ENCODE measurements around the gene STK4. TPM values are rescaled to one million over a fixed set of nuclear protein-coding genes. Genes with fewer than 3 reads are reported as not detected.

STK4 gene
- total RNA-seq, 1 donor from 2014 or later: 245 TPM

DNA sequence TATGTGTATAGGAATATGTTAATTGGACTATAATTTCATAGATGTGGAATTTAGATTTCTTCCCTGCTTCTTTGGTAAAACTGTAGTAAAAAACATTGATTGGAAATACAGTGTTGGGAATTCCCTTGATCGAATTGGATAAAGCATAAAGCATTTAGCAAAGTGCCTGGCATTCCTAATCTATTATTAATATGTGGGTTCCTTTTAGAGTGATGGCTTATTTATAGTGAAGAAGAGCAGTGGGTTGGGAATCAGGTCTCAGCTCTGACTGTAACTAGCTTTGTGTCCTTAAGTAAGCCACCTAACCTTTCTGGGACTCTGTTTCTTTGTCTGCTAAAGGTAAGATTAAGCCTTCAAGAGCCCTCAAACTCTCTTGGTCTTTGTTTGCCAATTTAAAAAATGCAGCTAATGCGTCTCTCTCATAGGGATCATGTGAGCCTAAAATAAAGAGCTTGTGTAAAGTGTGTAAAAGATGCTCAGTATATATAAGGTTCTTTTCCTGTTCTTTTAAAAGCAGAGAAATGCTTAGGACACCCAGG lies 81.3 kb downstream of the STK4 start:
- peaks cover 80% of the 10 kb centered on the region for H3K36me3 Mint-ChIP-seq (ENCODE audit: low read depth)
- intact Hi-C loops (cut with micrococcal nuclease): no loop called here
- H3K4me3 Mint-ChIP-seq: no peak overlapping the region
- no peaks in the 10 kb centered on the region for H3K27me3 Mint-ChIP-seq
- H3K27ac Mint-ChIP-seq: no peak overlapping the region
- H3K4me1 Mint-ChIP-seq: peaks cover 72% of the 10 kb centered on the region
- no peaks in the 10 kb centered on the region for H3K9me3 Mint-ChIP-seq
- ChIA-PET CTCF (no interaction called here), POLR2A (no interaction called here)
- no peak for TF ChIP-seq CTCF (IDR thresholded peaks at IDR 0.05)
- DNase-seq (no peak), ATAC-seq (ENCODE audit: low read depth) (no peak)

- H3K36me3 Mint-ChIP-seq (ENCODE audit: low read depth): peaks cover 81% of the 10 kb centered on the region
- ChIA-PET CTCF (interaction anchor here (0.6 to 5.1 kb wide), 4 partner anchors 10 to 401 kb away, joined by 3 to 28 read pairs (median 4); no protein-coding TSS in a partner anchor), POLR2A (no interaction called here)
- TF ChIP-seq CTCF (IDR thresholded peaks at IDR 0.05): no peak
- H3K4me1 Mint-ChIP-seq: peaks cover 75% of the 10 kb centered on the region
- peak overlapping the region; percentile 51 for H3K4me3 Mint-ChIP-seq
- DNase-seq (no peak), ATAC-seq (ENCODE audit: low read depth) (no peak)
- H3K27ac Mint-ChIP-seq: peak overlapping the region; percentile 87
- no peaks in the 10 kb centered on the region for H3K27me3 Mint-ChIP-seq
- intact Hi-C loops (cut with micrococcal nuclease): no loop called here
- no peaks in the 10 kb centered on the region for H3K9me3 Mint-ChIP-seq
Observed at GRCh38 chr20:45049438-45049837, 83.1 kb downstream of the STK4 start.

DNA sequence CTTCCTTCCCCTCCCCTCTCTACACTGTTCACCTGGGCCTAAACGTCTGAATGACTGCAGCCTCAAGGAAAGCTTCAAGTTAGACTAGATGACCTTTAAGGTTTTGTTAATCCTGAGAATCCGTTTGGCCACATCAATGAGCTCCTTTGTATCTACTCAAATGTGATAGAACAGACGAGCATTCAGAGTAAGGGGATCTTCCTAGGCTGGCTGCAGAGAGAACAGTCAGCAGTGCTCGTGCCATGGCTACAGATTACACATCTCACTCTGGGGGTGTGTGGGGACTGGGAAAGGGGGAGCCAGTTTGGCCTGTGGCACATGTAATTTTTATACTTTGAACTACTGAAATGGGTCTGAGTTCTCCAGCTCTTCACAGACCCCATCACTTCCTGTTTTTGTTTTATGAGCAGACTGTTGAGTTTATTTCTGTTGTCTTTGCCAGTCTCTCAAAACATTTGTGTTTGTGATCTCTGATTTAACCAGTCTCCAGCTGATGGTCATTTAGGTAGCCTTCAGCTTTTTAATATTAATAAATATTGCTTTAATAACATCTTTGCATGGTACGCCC lies 83.7 kb downstream of the STK4 start:
- Mint-ChIP-seq H3K36me3 (ENCODE audit: low read depth) (peaks cover 84% of the 10 kb centered on the region), H3K4me3 (peak overlapping the region; percentile 51), H3K27me3 (no peaks in the 10 kb centered on the region), H3K27ac (peak overlapping the region; percentile 87), H3K9me3 (no peaks in the 10 kb centered on the region), H3K4me1 (peaks cover 75% of the 10 kb centered on the region)
- no peak for TF ChIP-seq CTCF (IDR thresholded peaks at IDR 0.05)
- peak; percentile 15 for ATAC-seq (ENCODE audit: low read depth)
- intact Hi-C loops (cut with micrococcal nuclease): no loop called here
- DNase-seq: no peak
- ChIA-PET CTCF (interaction anchor here (0.6 to 5.1 kb wide), 5 partner anchors 11 to 400 kb away, joined by 3 to 28 read pairs (median 5); no protein-coding TSS in a partner anchor), POLR2A (interaction anchor here (0.8 to 0.9 kb wide), 2 partner anchors 71 to 366 kb away, joined by 3 read pairs; partner anchors contain the start of gene PIGT)

GRCh38 chr20:45051204-45052060 lies 85.1 kb downstream of the STK4 start:
- DNase-seq (no peak), ATAC-seq (ENCODE audit: low read depth) (peak; percentile 76)
- ChIA-PET POLR2A (interaction anchor here (0.8 to 0.9 kb wide), 2 partner anchors 52 to 365 kb away, joined by 3 read pairs; partner anchors contain the start of gene PIGT), CTCF (interaction anchor here (1.2 to 5.1 kb wide), 4 partner anchors 8 to 239 kb away, joined by 3 to 28 read pairs (median 6); no protein-coding TSS in a partner anchor)
- Mint-ChIP-seq H3K27ac (peak overlapping the region; percentile 89), H3K4me1 (peaks cover 74% of the 10 kb centered on the region), H3K36me3 (ENCODE audit: low read depth) (peaks cover 86% of the 10 kb centered on the region), H3K27me3 (no peaks in the 10 kb centered on the region), H3K4me3 (peak overlapping the region; percentile 67), H3K9me3 (no peaks in the 10 kb centered on the region)
- intact Hi-C loops (cut with micrococcal nuclease): loop anchor here (1.0 kb wide), 1 partner anchor 9 kb away; no protein-coding TSS in a partner anchor
- TF ChIP-seq CTCF (IDR thresholded peaks at IDR 0.05): no peak

All from activated B cell treated with CpG ODN at 0.5 μM for 24 hours (primary cell).